Astrocyte of the cerebellum (primary cell): Measurements from ENCODE around the gene POR.
A peak's percentile ranks its signal among the peaks of the same experiment; 100 is the strongest.

Experiments
- DNase-seq: peaks from one replicate; pipeline ENCODE4 v3.0.0-alpha.2; 2011; ENCODE audit warnings: low read depth
- H3K4me3 ChIP-seq: 2 replicates; pipeline ENCODE4 v1.5.1; 2011; ENCODE audit warnings: mild to moderate bottlenecking, low read depth, low read length, moderate library complexity
- in situ Hi-C: cut with HindIII; loops from 2 replicates; pipeline ENCODE4 v1.10.0; 2017; ENCODE audit warnings: low sequenced_read_pairs
- TF ChIP-seq, protein P1 (sequence below): IDR thresholded peaks from 2 replicates; pipeline ENCODE4 v1.5.1; 2012; ENCODE audit warnings: low read length, low read depth, moderate library complexity, mild to moderate bottlenecking; ENCODE audit errors: missing control alignments

Gene POR

DNA sequence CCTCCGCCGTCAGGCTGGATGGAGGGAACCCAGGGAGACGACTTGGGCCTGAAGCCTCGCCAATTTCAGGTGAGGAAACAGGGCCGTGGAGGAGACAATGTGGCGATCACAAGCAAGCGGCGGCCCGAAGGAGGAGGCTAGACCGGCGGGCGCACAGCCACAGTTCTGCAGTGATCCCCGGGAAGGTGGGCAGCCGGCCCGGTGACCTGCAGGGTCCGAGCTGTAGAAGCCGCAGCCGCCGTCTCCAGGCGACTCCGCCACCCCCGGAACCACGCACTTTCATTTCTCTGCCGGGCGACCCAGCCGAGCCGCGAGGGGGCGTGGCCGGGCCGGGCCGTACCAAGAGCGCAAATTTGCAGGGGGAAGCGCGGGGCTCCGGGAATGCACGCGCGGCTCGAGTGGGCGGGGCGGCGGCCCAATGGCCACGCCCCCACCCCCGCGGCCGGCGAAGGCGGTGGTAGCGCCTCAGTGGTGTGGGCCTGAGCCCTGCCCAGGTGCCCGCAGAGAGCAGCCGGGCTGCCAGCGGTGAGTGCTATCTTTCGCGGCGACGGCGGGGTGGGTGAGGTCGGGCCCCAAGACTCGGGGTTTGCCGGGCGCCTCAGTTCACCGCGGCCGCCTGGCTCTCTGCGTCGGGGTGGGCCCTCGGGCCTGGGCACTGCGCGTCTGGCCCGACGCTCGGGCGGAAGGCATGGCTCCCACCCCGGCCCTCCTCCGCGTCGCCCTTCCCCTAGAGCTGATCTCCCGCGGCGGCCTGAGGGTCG is at the start of gene POR:
Gene POR (plus strand): TSS at position 501 of the 761 bp plus-strand sequence. CDS start 38,847 bp downstream, outside the sequence.
- peak; percentile 68 for DNase-seq
- peak within 1 kb of the TSS; percentile 91 for H3K4me3 ChIP-seq
- in situ Hi-C loops, result no loop called here
- TF ChIP-seq, protein P1, sequence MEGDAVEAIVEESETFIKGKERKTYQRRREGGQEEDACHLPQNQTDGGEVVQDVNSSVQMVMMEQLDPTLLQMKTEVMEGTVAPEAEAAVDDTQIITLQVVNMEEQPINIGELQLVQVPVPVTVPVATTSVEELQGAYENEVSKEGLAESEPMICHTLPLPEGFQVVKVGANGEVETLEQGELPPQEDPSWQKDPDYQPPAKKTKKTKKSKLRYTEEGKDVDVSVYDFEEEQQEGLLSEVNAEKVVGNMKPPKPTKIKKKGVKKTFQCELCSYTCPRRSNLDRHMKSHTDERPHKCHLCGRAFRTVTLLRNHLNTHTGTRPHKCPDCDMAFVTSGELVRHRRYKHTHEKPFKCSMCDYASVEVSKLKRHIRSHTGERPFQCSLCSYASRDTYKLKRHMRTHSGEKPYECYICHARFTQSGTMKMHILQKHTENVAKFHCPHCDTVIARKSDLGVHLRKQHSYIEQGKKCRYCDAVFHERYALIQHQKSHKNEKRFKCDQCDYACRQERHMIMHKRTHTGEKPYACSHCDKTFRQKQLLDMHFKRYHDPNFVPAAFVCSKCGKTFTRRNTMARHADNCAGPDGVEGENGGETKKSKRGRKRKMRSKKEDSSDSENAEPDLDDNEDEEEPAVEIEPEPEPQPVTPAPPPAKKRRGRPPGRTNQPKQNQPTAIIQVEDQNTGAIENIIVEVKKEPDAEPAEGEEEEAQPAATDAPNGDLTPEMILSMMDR, result no peak

DNA sequence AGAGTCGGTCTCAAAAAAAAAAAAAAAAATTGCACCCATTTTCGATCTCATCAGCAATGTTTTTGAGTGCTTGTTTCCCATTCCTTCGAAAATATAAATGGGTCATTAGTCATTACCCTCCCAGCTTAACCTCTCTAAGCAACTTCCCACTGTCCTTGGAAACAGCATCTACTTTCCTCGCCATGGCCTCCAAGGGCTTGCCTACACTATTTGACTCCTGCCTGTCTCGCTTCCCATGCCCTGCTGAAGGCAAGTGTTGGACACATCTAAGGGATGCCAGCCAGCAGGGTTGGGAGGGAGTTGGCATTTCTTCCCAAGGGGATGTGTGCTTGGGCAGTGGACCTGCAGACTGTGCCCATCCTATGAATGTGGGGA is 48.9 kb upstream of the POR start:
- TF ChIP-seq, protein P1, result no peak
- in situ Hi-C loops, result no loop called here
- no peak overlapping the region for H3K4me3 ChIP-seq
- DNase-seq, result no peak

DNA sequence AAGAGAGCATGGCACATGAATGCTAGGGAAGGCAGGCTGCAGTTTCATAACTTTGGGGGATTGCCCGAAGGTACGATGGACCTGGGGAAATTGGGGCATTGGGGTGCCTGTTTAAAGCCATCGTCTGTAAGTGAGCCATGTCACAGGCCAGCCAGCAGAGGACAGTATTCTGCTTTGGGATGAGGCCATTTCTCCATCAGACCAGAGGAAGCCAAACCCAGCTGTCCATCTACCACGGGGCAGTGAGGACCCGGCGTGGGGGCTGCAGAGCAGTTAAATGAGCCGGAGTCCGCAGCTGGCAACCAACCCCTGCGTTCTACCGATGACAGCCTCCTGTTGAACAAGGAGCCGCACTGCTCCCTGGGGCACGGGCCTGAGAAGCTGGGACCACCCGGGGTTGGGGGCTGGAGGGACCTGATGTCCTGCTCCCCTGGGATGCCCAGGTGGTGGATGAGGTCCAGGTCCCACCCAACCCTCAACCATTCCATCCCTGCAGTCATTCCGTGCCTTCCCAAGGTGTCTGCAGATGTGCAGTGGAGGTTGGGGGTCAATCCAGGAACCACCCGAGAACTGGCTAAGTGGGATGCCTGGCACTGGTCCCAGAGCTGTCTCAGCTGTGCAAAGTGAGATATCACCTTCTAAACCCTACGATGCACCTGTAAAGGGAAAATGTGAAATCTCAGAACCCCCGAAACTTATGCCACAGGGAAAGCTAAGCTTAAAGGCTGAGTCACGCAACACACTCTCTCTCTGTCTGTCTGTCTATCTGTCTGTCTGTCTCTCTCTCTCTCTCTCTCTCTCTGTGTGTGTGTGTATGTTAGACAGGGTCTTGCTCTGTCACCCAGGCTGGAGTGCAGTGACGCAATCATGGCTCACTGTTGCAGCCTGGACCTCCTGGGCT is 48.2 kb upstream of the POR start:
- no peak for DNase-seq
- no peak overlapping the region for H3K4me3 ChIP-seq
- TF ChIP-seq, protein P1, result peak; percentile 92
- in situ Hi-C loops, result no loop called here

DNA sequence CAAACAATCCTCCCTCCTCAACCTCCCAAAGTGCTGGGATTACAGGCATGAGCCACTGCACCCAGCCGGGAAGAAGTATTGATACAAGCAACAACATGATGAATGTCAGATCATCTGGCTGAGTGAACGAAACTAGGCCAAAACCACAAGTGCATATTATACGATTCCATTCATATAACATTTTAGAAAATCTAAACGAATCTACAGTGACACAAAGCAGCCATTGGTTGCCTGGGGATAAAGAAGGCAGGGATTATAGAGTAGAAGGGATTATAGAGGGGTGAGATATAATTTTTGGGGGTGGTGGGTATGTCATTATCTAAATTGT is 47.6 kb upstream of the POR start:
- DNase-seq, result no peak
- H3K4me3 ChIP-seq, result no peak overlapping the region
- in situ Hi-C loops, result no loop called here
- TF ChIP-seq, protein P1, result no peak

DNA sequence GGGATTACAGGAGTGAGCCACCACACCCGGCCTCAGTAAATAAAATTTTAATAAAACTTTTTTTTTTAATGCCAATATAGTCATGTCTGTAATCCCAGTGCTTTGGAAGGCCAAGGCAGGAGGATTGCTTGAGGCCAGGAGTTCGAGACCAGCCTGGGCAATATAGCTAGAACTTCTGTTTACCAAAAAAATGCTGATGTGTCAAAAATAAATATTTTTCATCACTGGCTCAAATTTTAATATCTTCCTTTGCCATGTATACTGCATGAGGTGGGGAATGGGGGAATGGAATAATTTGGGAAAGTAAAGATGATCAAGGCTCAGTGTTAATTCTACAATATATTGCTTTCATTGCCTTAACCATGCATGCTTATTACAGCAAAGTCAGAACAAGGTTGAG is 46.8 kb upstream of the POR start:
- TF ChIP-seq, protein P1, result no peak
- no peak overlapping the region for H3K4me3 ChIP-seq
- in situ Hi-C loops, result no loop called here
- DNase-seq, result no peak

DNA sequence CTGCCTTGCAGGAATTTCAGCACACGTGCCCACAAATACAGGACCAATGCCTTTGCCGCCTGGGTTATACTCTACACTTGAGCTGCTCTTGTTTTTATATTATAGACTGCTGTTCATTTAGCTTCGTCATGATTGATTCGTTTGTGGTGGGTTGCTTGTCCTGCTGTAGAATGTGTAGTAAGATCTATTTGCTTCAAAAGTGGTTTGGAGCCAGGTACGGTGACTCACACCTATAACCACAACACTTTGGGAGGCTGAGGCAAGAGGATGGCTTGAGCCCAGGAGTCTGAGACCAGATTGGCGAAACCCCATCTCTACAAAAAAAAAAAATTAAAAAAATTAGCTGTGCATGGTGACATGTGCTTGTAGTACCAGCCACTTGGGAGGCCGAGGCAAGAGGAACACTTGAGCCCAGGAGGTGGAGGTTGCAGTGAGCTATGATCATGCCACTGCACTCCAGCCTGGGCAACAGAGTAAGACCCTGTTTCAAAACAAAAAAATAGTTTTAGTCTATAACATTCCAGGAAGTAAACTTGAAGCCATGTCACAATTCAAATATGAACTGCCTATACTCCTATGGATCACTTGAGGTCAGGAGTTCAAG is 45.1 kb upstream of the POR start:
- peak; percentile 53 for DNase-seq
- in situ Hi-C loops, result no loop called here
- no peak overlapping the region for H3K4me3 ChIP-seq
- TF ChIP-seq, protein P1, result no peak
